ENCODE data around the gene KIF3C. TPM values are rescaled to one million over a fixed set of nuclear protein-coding genes. Genes with fewer than 3 reads are reported as not detected.
"Not testable (repeated sequence)": the region's sequence is repeated elsewhere in the genome, so short reads cannot be mapped to it uniquely, and the experiment has no call there.

The KIF3C gene
- total RNA-seq, 3 donors from 2014 or later: 3.4 to 32.8 (median 6.0) TPM

GRCh38 chr2:25922501-25922900 lies 59.8 kb downstream of the KIF3C start:
- intact Hi-C loops (cut with DNase I; ENCODE audit: low total_unique reads): no loop called here
- no peaks in the 10 kb centered on the region for H3K9me3 ChIP-seq
- no peak overlapping the region for H3K27ac ChIP-seq
- TF ChIP-seq POLR2AphosphoS5 (IDR thresholded peaks at IDR 0.05): no peak
- no peak for TF ChIP-seq POLR2A (IDR thresholded peaks at IDR 0.05)
- no peak for TF ChIP-seq CTCF (IDR thresholded peaks at IDR 0.05)
- H3K36me3 ChIP-seq: no peaks in the 10 kb centered on the region
- no peak for DNase-seq (ENCODE audit: low spot score in 2 of 2)
- no peaks in the 10 kb centered on the region for H3K27me3 ChIP-seq
- no peak overlapping the region for H3K4me3 ChIP-seq
- no peaks in the 10 kb centered on the region for H3K4me1 ChIP-seq

GRCh38 chr2:25920786-25921415 lies 61.4 kb downstream of the KIF3C start:
- DNase-seq (ENCODE audit: low spot score in 2 of 2): no peak
- TF ChIP-seq POLR2A (IDR thresholded peaks at IDR 0.05) (no peak), CTCF (IDR thresholded peaks at IDR 0.05) (no peak), POLR2AphosphoS5 (IDR thresholded peaks at IDR 0.05) (no peak)
- Histone ChIP-seq H3K9me3 (no peaks in the 10 kb centered on the region), H3K27me3 (no peaks in the 10 kb centered on the region), H3K4me1 (no peaks in the 10 kb centered on the region), H3K4me3 (no peak overlapping the region), H3K36me3 (no peaks in the 10 kb centered on the region), H3K27ac (no peak overlapping the region)
- intact Hi-C loops (cut with DNase I; ENCODE audit: low total_unique reads): no loop called here

DNA sequence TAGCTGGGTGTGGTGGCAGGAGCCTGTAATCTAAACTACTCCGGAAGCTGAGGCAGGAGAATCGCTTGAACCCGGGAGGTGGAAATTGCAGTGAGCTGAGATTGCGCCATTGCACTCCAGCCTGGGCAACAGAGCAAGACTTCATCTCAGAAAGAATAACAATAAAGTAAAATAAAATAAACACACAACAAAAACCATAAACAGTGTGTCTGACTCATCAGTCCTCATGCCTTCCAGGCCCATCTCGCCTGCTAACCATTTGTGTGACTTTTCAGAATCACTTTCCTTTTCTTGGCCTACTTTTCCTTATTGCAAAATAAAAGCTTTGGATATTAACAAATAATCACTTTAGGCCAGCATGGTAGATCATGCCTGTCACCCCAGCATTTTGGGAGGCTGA lies 62.0 kb downstream of the KIF3C start:
- DNase-seq (ENCODE audit: low spot score in 2 of 2): no peak
- Histone ChIP-seq H3K4me1 (no peaks in the 10 kb centered on the region), H3K27me3 (no peaks in the 10 kb centered on the region), H3K36me3 (no peaks in the 10 kb centered on the region), H3K27ac (no peak overlapping the region), H3K9me3 (no peaks in the 10 kb centered on the region), H3K4me3 (no peak overlapping the region)
- TF ChIP-seq POLR2AphosphoS5 (IDR thresholded peaks at IDR 0.05) (no peak), POLR2A (IDR thresholded peaks at IDR 0.05) (no peak), CTCF (IDR thresholded peaks at IDR 0.05) (no peak)
- intact Hi-C loops (cut with DNase I; ENCODE audit: low total_unique reads): no loop called here

- DNase-seq (ENCODE audit: low spot score in 2 of 2): no peak
- TF ChIP-seq POLR2AphosphoS5 (IDR thresholded peaks at IDR 0.05) (no peak), CTCF (IDR thresholded peaks at IDR 0.05) (no peak), POLR2A (IDR thresholded peaks at IDR 0.05) (no peak)
- Histone ChIP-seq H3K27ac (no peak overlapping the region), H3K36me3 (no peaks in the 10 kb centered on the region), H3K27me3 (no peaks in the 10 kb centered on the region), H3K4me1 (no peaks in the 10 kb centered on the region), H3K4me3 (no peak overlapping the region), H3K9me3 (no peaks in the 10 kb centered on the region)
- intact Hi-C loops (cut with DNase I; ENCODE audit: low total_unique reads): no loop called here
Measured at GRCh38 chr2:25917832-25918231, 64.5 kb downstream of the KIF3C start.

DNA sequence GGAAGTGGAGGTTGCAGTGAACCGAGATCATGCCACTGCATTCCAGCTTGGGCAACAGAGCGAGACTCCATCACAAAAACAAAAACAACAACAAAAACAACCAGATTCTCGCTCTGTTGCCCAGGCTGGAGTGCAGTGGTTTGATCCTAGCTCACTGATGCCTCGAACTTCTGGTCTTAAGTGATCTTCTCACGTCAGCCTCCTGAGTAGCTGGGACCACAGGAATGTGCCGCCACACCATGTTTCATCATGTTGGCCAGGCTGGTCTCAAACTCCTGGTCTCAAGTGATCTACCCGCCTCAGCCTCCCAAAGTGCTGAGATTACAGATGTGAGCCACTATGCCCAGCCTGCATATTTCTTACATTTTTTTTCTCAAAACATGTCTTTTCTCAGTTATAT lies 64.9 kb downstream of the KIF3C start:
- H3K36me3 ChIP-seq; intact Hi-C loops (cut with DNase I; ENCODE audit: low total_unique reads); H3K4me3 ChIP-seq; H3K4me1 ChIP-seq; H3K9me3 ChIP-seq; H3K27me3 ChIP-seq; H3K27ac ChIP-seq; DNase-seq (ENCODE audit: low spot score in 2 of 2): not testable (repeated sequence)

GRCh38 chr2:25915944-25916772 lies 66.1 kb downstream of the KIF3C start:
- H3K9me3 ChIP-seq; DNase-seq (ENCODE audit: low spot score in 2 of 2); intact Hi-C loops (cut with DNase I; ENCODE audit: low total_unique reads); H3K36me3 ChIP-seq; H3K27me3 ChIP-seq; H3K4me3 ChIP-seq; H3K4me1 ChIP-seq; H3K27ac ChIP-seq: not testable (repeated sequence)

DNA sequence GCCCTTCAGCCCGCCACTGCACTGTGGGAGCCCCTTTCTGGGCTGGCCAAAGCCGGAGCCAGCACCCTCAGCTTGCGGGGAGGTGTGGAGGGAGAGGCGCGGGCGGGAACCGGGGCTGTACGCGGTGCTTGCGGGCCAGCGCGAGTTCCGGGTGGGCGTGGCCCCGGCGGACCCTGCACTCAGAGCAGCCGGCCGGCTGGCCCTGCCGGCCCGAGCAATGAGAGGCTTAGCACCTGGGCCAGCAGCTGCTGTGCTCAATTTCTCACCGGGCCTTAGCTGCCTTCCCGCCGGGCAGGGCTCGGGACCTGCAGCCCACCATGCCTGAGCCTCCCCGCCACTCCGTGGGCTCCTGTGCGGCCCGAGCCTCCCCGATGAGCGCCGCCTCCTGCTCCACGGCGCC lies 66.9 kb downstream of the KIF3C start:
- DNase-seq (ENCODE audit: low spot score in 2 of 2); H3K27me3 ChIP-seq; H3K36me3 ChIP-seq; H3K4me3 ChIP-seq; H3K4me1 ChIP-seq; intact Hi-C loops (cut with DNase I; ENCODE audit: low total_unique reads); H3K27ac ChIP-seq; H3K9me3 ChIP-seq: not testable (repeated sequence)

DNA sequence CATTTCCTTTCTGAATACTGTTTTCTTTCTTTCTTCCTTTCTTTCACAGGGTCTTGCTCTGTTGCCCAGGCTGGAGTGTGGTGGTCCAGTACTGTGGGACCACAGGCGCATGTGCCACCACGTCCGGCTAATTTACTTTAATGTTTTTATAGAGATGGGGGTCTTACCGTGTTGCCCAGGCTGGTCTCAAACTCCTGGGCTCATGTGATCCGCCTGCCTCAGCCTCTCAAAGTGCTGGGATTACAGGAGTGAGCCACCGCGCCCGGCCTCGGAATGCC lies 68.7 kb downstream of the KIF3C start:
- H3K27me3 ChIP-seq; intact Hi-C loops (cut with DNase I; ENCODE audit: low total_unique reads); DNase-seq (ENCODE audit: low spot score in 2 of 2); H3K27ac ChIP-seq; H3K4me3 ChIP-seq; H3K9me3 ChIP-seq; H3K36me3 ChIP-seq; H3K4me1 ChIP-seq: not testable (repeated sequence)

Measured in breast epithelium (tissue), 4 donors.